Ovary (tissue), 3 donors: Measurements from ENCODE around the gene GPR17.

Experiments
- CTCF ChIP-seq, 3 donors: fragments of 450-650 bp in 2 of 3; fragments of 200-600 bp in 1 of 3; IDR thresholded peaks; one replicate each; pipeline versions ENCODE4 v1.5.1 to v1.8.0; 2016 to 2022; ENCODE audit warnings: antibody characterized with exemption in 3 of 3, mild to moderate bottlenecking in 1 of 3
- POLR2A ChIP-seq: fragments of 450-650 bp; IDR thresholded peaks from one replicate; pipeline ENCODE4 v1.6.1; 2017; ENCODE audit warnings: antibody characterized with exemption, mild to moderate bottlenecking, moderate library complexity
- donor health status: DM: no; HTN: no; CAD: no.

GRCh38 chr2:127641846-127642507 lies 4.0 kb upstream of the GPR17 start:
- TF ChIP-seq CTCF (IDR thresholded peaks at IDR 0.05): no peak
- no peak for TF ChIP-seq POLR2A
